COLO668 (cell line): ENCODE results near the gene GUK1.
"Not testable (repeated sequence)": the region's sequence is repeated elsewhere in the genome, so short reads cannot be mapped to it uniquely, and the experiment has no call there.

ENCODE experiments used
- DNase-seq: peaks from one replicate; lab custom pipeline; 2025; ENCODE audit not compliant: unreplicated experiment; lab: John Stamatoyannopoulos, UW

Gene GUK1

GRCh38 chr1:228104526-228105269, 35.4 kb upstream of the GUK1 start:
- no peak for DNase-seq

DNA sequence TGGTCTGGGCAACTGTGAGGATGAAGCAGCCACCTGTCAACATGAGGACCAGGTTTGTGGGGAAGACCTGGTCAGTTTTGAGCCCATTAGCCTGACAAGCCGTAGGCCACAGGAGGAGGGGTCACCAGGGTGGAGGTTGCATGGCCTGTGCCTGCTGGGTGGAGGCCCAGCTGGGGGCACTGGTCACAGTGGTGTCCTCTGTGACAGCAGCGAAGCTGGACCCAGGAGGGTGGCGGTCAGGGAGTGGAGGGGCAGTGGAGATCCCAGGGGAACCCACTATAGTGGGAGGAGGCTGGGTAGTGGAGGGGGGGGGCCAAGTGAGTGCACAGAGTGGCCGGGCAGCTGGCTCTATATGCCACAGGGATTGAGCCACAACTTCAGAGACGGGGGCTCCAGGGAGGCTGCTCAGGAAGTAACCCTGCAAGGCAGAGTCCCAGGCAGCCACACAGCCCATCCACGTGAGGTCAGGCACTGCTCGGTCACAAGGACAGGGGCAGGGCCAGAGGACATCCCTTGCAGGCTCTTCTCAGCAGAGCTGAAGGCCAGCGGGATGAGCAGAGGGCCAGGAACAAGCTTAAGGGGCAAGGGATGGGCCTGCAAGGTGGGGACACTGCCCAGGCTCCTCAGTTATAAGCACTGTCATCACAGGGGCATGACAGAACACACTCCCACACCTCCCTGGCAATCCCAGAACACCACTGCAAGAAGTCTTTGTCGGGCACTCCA, 34.6 kb upstream of the GUK1 start:
- DNase-seq: no peak

DNA sequence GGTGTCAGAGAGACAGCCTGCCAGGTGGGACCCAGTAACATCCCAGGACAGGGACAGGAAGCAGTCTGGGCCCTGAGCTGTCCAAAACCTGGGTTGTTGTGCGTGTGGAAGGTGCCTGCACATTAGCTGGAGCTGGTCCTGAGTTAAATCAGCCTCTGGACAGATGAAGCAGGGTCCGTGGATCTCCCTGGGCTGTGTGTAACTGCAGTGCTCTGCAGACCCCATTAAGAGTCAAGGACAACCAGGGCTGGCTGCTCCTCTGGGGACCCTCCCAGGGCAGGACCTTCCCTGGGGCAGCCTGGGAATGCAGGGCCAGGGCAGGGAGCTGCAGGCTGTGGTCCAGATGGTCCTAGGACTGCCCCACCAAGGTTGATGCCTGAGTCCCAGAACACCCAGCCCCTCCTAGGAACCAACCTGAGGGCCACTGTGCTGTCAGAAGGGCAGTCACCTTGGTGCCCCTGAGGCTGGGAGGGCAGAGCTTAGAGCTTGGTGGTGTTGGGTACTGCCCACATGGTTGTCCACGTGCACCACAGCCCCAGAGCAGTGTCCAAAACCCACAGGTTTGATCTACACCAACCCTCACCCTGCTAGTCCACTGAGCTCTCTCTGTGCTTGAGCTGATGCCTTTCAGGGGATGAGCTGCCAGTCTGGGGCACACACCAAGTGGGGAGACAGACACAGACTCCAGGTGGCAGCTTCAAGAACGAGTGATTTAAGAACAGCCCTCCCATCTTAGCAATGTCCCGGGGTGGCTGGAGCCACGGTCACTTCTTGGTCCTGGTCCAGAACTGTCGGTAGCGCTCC, 33.9 kb upstream of the GUK1 start:
- no peak for DNase-seq

DNA sequence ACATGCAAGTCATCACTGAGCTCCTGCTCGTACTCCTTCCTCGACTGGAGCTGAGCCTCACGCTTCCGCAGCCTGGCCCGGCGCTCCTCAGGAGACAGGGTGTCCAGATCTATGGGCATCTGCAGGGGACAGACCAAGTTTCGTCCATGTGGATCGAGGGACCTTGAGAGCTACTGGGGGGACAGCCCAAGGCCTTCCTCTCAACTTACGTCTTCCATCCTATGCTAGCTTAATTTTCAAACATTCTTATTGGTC, 33.4 kb upstream of the GUK1 start:
- DNase-seq: no peak

GRCh38 chr1:228107636-228108035, 32.4 kb upstream of the GUK1 start:
- no peak for DNase-seq

DNA sequence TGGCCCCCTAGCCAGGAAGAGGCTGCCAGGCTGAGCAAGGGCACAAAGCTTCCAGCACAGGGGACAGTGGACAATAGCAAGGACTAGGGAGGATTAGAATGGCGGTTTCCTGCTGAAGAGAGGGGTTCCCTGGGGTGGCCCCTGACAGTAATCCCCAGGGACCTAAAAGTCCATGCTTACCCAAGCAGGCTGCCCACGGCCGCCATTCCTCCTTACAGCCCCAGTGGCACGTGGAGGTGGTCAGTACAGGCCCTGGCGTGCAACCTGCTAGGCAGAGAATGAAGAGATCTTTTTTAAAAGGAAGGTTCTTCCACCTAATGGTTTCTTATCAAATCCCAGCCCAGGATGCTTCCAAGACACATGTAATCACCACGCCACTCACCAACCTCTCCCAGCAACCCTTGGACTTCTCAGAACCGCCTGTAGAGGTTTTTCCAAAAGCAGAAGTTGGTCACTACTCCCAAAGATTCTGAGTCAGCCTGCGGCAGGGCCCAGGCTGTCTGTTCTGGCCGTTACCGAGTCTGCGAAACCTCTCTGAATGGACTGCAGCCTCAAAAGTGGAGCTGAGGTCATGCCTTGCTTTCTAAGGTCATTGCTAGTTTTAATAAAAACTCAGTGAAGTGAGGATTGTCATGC, 31.9 kb upstream of the GUK1 start:
- DNase-seq: no peak

- no peak for DNase-seq
Observed at GRCh38 chr1:228108742-228109072, 31.4 kb upstream of the GUK1 start.

- DNase-seq: peak; percentile 98
Observed at GRCh38 chr1:228109073-228109961, 30.8 kb upstream of the GUK1 start, which contains the start of gene MRPL55. MRPL55 (minus strand) TSS chr1:228109299; CDS start chr1:228108260, 1,039 bp downstream.

- DNase-seq: no peak
Observed at GRCh38 chr1:228109962-228110488, 30.1 kb upstream of the GUK1 start.

DNA sequence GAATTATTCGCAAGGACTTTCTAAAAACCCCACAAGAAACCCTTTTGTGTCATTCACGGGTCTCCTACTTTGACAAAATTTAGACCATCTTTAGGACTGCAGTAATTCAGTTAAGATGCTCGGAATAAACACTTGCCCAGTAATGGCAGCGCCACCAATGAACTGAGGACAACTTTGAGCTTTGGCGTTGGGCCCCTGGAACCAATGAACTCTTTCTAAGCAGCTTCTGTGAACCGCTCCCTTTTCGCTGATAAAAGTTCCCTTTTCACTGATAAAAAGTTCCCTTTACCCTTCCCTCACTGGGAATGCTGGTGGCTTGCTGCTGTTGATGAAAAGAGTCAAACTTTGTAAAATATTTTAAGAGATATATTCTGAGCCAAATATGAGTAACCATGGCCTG, 29.5 kb upstream of the GUK1 start:
- DNase-seq: no peak

DNA sequence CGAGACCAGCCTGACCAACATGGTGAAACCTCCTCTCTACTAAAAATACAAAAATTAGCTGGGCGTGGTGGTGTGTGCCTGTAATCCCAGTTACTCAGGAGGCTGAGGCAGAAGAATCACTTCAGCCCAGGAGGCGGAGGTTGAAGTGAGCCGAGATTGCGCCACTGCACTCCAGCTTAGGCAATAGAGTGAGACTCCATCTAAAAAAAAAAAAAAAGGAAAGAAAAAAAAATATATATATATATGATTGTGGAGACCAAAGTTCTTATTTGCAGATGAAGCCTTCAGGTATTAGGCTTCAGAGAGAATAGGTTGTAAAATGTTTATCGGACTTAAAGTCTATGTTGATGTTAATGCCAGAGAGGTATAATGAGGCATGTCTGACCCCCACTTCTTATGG, 28.8 kb upstream of the GUK1 start:
- not testable (repeated sequence) for DNase-seq

GRCh38 chr1:228112167-228112566, 27.9 kb upstream of the GUK1 start:
- no peak for DNase-seq

DNA sequence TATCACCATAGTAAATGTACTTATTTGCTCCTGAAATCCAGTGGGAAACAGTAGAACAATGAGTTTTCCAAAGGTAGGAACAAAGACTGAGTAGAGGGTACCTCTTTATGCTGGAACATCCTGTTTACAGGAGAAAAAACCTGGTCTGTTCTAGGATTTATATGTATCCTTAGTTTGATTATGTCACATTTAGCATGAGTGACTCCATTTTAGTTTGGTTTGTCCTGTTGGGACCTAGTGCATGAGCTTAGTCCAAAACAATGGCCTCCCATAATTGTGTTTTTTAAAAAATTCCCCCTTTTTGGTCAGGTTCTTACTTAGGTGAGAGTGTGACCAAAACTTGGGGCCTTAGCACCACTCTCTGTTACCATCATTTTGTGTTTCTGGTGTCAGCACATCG, 27.5 kb upstream of the GUK1 start:
- DNase-seq: no peak

- DNase-seq: no peak
Observed at GRCh38 chr1:228114827-228115226, 25.3 kb upstream of the GUK1 start.

- DNase-seq: no peak
Observed at GRCh38 chr1:228117335-228117734, 22.7 kb upstream of the GUK1 start.

GRCh38 chr1:228118040-228118439, 22.0 kb upstream of the GUK1 start:
- DNase-seq: no peak

- DNase-seq: no peak
Observed at GRCh38 chr1:228120351-228120750, 19.7 kb upstream of the GUK1 start.

DNA sequence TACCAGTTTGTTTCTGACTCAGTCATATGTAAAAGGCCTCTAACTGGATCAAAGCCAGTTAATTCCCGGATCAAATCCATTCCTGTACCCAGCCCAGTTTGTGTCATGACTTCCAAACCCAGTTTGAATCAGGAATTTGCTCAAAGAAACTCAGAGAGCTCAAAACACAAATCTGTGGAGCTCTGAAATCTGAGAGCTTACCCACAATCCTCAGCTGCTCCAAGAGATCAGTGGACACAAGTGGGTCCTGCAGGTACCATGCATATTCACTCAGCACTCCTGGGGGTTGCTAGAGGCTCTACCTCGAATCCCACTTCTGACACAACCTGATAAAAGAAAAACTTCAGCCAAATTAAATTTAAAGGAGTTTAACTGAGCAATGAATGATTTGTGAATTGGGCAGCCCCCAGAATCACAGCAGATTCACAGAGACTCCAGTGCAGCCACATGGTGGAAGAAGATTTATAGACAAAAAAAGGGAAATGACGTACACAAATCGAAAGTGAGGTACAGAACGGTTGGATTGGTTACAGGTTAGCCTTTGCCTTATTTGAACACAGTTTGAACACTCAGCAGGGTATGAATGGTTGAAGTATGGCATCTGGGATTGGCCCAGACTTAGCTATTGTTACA, 19.1 kb upstream of the GUK1 start:
- no peak for DNase-seq

DNA sequence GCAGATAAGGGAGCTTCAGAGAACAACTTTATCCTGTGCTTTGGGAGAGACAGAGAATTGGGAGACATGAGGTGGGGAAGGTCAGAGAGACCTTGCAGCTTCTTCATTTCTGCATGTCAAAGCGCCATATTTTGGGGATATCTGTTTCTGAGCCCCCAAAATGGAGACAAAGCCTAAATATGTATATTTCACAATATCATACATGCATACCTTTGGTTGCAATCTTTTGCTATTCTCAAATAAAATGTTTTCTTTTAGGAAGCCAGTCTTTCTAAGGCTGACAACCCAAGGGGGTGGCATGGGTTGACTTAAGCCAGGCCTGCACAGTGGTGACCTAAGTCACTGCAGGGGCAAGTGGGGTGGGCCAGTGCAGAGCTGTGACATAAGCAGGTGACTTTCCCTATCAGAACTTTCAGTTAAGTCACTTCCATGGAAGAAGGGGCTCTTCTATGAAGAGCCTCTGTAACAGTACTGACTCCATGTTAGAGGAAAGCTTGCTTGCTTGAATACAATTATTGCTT, 17.1 kb upstream of the GUK1 start:
- DNase-seq: no peak

DNA sequence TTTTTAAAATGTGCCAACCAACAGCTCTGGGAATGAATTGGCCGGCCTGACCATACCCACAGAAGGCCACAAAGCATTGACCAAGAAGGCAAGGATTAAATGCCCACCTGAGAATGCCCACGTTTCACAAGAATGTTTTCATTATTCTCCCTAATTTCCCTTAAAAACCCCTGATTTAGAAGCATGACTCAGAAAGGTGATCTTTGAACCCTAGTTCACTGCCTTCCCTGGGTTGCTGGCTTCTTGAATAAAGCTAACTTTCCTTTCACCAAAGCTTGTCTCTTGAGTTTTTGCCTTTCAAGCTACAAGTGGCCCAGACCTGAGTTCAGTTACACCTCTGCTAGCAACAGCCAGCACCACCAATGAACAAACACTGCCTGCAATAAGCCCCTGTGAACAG, 16.6 kb upstream of the GUK1 start:
- no peak for DNase-seq
